Uterus (tissue), 4 donors: Measurements from ENCODE around the gene TRPM1. TPM values are rescaled to one million over a fixed set of nuclear protein-coding genes. Genes with fewer than 3 reads are reported as not detected.

ENCODE experiments used
- DNase-seq, 2 donors: peaks; one replicate each; pipeline ENCODE4 v3.0.0-alpha.2; 2019 to 2020
- H3K27ac ChIP-seq, 2 donors: fragments of 200-600 bp; sonication (generic); 1 replicate in 1 of 2; 2 replicates in 1 of 2; pipeline ENCODE4 v1.5.1; 2016 to 2018
- H3K27me3 ChIP-seq, 2 donors: fragments of 200-600 bp; sonication (generic); one replicate each; pipeline ENCODE4 v1.5.1; 2018 to 2019; ENCODE audit warnings: control low read depth in 1 of 2
- H3K36me3 ChIP-seq, 2 donors: fragments of 200-600 bp; sonication (generic); one replicate each; pipeline ENCODE4 v1.5.1; 2019; ENCODE audit warnings: control low read depth in 1 of 2
- H3K4me1 ChIP-seq, 2 donors: fragments of 200-600 bp; sonication (generic); one replicate each; pipeline ENCODE4 v1.5.1; 2018 to 2019; ENCODE audit warnings: control low read depth in 1 of 2
- H3K4me3 ChIP-seq, 2 donors: fragments of 200-600 bp; sonication (generic); 1 replicate in 1 of 2; 2 replicates in 1 of 2; pipeline ENCODE4 v1.5.1; 2018 to 2019; ENCODE audit warnings: mild to moderate bottlenecking in 1 of 2
- H3K9me3 ChIP-seq, 2 donors: fragments of 200-600 bp; sonication (generic); one replicate each; pipeline ENCODE4 v1.5.1; 2019; ENCODE audit warnings: control low read depth in 1 of 2
- POLR2A ChIP-seq, 2 donors: fragments of 450-650 bp; IDR thresholded peaks; one replicate each; pipeline ENCODE4 v1.6.1; 2016; ENCODE audit warnings: antibody characterized with exemption in 2 of 2, mild to moderate bottlenecking in 1 of 2, moderate library complexity in 1 of 2
- intact Hi-C: fragments of 100-400 bp; cut with DNase I; formaldehyde crosslinking; loops from one replicate; pipeline ENCODE4 v1.15.1; 2023; ENCODE audit warnings: low total_unique reads
- total RNA-seq, 4 donors: library from RNA; depleted of rRNA in 3 of 4; stranded (reverse); fragments of >200 nt in 3 of 4; gene quantifications; one replicate each; pipeline versions ENCODE4 v1.1.0 to v1.2.4, GENCODE V29; 2014 to 2023
- TF ChIP-seq, protein P1 (sequence below), 4 experiments: fragments of 200-600 bp in 2 of 4; fragments of 450-650 bp in 2 of 4; sonication (generic) in 2 of 4; IDR thresholded peaks; one replicate each; pipeline ENCODE4 v1.5.1; 2016 to 2019; ENCODE audit warnings: antibody characterized with exemption in 4 of 4, mild to moderate bottlenecking in 2 of 4, moderate library complexity in 1 of 4
- donor health status: DM: yes; HTN: yes; CAD: no.

The TRPM1 gene
- total RNA-seq, 4 donors from 2014 or later = not detected

GRCh38 chr15:31147944-31148296 is 46.4 kb upstream of the TRPM1 start:
- Histone ChIP-seq H3K9me3 (no peaks in the 10 kb centered on the region), H3K4me3 (no peak overlapping the region), H3K4me1 (no peaks in the 10 kb centered on the region), H3K27ac (no peak overlapping the region), H3K36me3 (no peaks in the 10 kb centered on the region), H3K27me3 (no peaks in the 10 kb centered on the region)
- no peak for DNase-seq
- intact Hi-C loops = no loop called here
- TF ChIP-seq, protein P1, sequence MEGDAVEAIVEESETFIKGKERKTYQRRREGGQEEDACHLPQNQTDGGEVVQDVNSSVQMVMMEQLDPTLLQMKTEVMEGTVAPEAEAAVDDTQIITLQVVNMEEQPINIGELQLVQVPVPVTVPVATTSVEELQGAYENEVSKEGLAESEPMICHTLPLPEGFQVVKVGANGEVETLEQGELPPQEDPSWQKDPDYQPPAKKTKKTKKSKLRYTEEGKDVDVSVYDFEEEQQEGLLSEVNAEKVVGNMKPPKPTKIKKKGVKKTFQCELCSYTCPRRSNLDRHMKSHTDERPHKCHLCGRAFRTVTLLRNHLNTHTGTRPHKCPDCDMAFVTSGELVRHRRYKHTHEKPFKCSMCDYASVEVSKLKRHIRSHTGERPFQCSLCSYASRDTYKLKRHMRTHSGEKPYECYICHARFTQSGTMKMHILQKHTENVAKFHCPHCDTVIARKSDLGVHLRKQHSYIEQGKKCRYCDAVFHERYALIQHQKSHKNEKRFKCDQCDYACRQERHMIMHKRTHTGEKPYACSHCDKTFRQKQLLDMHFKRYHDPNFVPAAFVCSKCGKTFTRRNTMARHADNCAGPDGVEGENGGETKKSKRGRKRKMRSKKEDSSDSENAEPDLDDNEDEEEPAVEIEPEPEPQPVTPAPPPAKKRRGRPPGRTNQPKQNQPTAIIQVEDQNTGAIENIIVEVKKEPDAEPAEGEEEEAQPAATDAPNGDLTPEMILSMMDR (IDR thresholded peaks at IDR 0.05) = no peak

- Histone ChIP-seq H3K27me3 (no peaks in the 10 kb centered on the region), H3K9me3 (no peaks in the 10 kb centered on the region), H3K36me3 (no peaks in the 10 kb centered on the region), H3K4me1 (no peaks in the 10 kb centered on the region), H3K27ac (no peak overlapping the region), H3K4me3 (no peak overlapping the region)
- intact Hi-C loops = no loop called here
- no peak for TF ChIP-seq POLR2A (IDR thresholded peaks at IDR 0.05)
- no peak for DNase-seq
These were observed 45.9 kb upstream of the TRPM1 start for GRCh38 chr15:31147456-31147855.

DNA sequence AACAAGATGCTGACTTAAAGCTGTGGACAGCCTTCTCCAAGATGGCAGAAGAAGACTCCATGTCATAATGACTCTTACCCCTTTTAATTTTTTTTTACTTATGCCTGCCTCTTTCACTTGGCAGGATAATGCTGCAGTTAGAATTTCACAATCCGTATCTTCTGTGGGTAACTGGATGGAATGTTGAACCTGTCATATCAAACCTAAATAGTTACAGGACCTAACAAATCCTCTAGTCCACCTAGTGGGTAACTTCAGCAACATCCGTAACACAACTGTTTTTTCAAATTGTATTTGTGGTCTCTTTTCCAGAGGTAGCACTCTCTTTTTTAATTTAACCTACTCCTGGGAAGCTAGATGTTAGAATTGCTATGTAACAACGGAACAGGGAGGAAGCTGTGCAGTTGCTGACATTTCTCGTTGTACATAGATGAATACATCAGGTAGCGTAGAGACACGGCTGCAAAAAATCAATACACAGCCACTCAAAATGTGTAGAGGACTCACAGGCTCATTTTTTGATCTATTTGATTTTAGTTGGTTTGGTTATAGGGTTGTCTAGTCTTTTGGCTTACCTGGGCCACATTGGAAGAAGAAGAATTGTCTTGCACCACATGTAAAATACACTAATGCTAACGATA is 43.9 kb upstream of the TRPM1 start:
- TF ChIP-seq, protein P1 (IDR thresholded peaks at IDR 0.05) = no peak
- TF ChIP-seq POLR2A (IDR thresholded peaks at IDR 0.05) = no peak
- intact Hi-C loops = no loop called here
- Histone ChIP-seq H3K9me3 (no peaks in the 10 kb centered on the region), H3K4me3 (no peak overlapping the region), H3K36me3 (no peaks in the 10 kb centered on the region), H3K4me1 (no peaks in the 10 kb centered on the region), H3K27me3 (no peaks in the 10 kb centered on the region), H3K27ac (no peak overlapping the region)
- no peak for DNase-seq

DNA sequence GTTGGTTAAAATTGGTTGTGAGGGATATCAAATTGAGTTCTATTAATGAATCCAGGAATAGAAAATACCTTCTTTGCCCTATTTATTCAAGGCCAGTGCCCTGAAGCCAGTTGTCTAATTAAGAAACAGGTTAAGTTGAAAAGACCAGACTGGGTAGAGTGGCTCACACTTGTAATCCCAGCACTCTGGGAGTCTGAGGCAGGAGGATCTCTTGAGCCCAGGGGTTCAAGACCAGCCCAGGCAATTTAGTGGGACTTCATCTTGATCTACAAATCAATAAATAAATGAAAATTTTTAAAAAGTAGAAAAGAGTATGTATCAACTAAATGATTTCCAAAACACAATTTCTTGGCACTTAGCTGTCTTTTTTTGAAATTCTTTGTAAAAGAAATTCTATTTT is 40.3 kb upstream of the TRPM1 start:
- Histone ChIP-seq H3K9me3 (no peaks in the 10 kb centered on the region), H3K36me3 (no peaks in the 10 kb centered on the region), H3K4me1 (no peaks in the 10 kb centered on the region), H3K4me3 (no peak overlapping the region), H3K27me3 (no peaks in the 10 kb centered on the region), H3K27ac (no peak overlapping the region)
- TF ChIP-seq POLR2A (IDR thresholded peaks at IDR 0.05) = no peak
- TF ChIP-seq, protein P1 (IDR thresholded peaks at IDR 0.05) = no peak
- intact Hi-C loops = no loop called here
- no peak for DNase-seq

- DNase-seq = no peak
- no peak overlapping the region for H3K27ac ChIP-seq
These were observed 35.2 kb upstream of the TRPM1 start for GRCh38 chr15:31136607-31137328.

More at GRCh38 chr15:31136607-31137328, 35.2 kb upstream of the TRPM1 start:
- Histone ChIP-seq H3K4me3 (no peak overlapping the region), H3K4me1 (no peaks in the 10 kb centered on the region), H3K27me3 (no peaks in the 10 kb centered on the region), H3K36me3 (no peaks in the 10 kb centered on the region), H3K9me3 (no peaks in the 10 kb centered on the region)
- intact Hi-C loops = no loop called here
- TF ChIP-seq POLR2A (IDR thresholded peaks at IDR 0.05) = no peak
- TF ChIP-seq, protein P1 (IDR thresholded peaks at IDR 0.05) = no peak
